HCT116 (cell line): ENCODE results near the gene TCF23. TPM values are rescaled to one million over a fixed set of nuclear protein-coding genes. Genes with fewer than 3 reads are reported as not detected.
A peak's percentile ranks its signal among the peaks of the same experiment; 100 is the strongest.
"Not testable (repeated sequence)": the region's sequence is repeated elsewhere in the genome, so short reads cannot be mapped to it uniquely, and the experiment has no call there.

Experiments
- ATAC-seq: fragments of 200-7000 bp; cut with Tn5 transposase; 2 replicates; pipeline ENCODE4 v1.9.1; 2020; ENCODE audit warnings: mild to moderate bottlenecking, moderate library complexity
- BruUV-seq: library from RNA; stranded (reverse); fragments of 400-500 nt; replicated peaks from 2 replicates; lab custom pipeline; 2021; lab: Mats Ljungman, UMichigan
- CTCF ChIA-PET: fragments of 300-600 bp; sonication (Branson Sonifier 250); formaldehyde crosslinking; loops from one replicate; lab custom pipeline; 2021; ENCODE audit warnings: antibody characterized with exemption; lab: Charles Lee
- POLR2A ChIA-PET: fragments of 300-600, 350-600 bp; sonication (Branson Sonifier 250); formaldehyde crosslinking; loops from one replicate; lab custom pipeline; 2021; ENCODE audit warnings: antibody characterized with exemption; lab: Charles Lee
- RAD21 ChIA-PET, 2 experiments: fragments of 300-600 bp; sonication (Branson Sonifier 250); formaldehyde crosslinking; loops; one replicate each; lab custom pipeline; 2023; ENCODE audit warnings: low total read pairs in 2 of 2; ENCODE audit not compliant: uncharacterized antibody in 2 of 2, unreplicated experiment in 2 of 2, low non-redundant PET in 1 of 2; lab: Charles Lee
- DNase-seq: peaks from one replicate; pipeline ENCODE4 v3.0.0-alpha.2; 2010; ENCODE audit warnings: low read depth, low spot score
- H2AFZ ChIP-seq: fragments of 200-600 bp; shearing (Covaris generic), sonication (generic); 2 replicates; pipeline ENCODE4 v1.6.1; 2017; ENCODE audit warnings: low read depth, mixed run types, mixed read lengths, antibody characterized with exemption, low read length; ENCODE audit not compliant: poor library complexity, severe bottlenecking
- H3K27ac ChIP-seq: 2 replicates; pipeline ENCODE4 v1.5.1; 2012; ENCODE audit warnings: low read depth, low read length
- H3K27me3 ChIP-seq: fragments of 200-600 bp; sonication (generic); 2 replicates; pipeline ENCODE4 v1.6.1; 2016; ENCODE audit warnings: mixed run types, low read length, mixed read lengths; ENCODE audit not compliant: insufficient read depth
- H3K36me3 ChIP-seq, 2 experiments: fragments of 200-500 bp in 1 of 2; fragments of 200-600 bp in 1 of 2; sonication (Bioruptor generic) in 1 of 2; sonication (generic) in 1 of 2; 2 replicates each; pipeline versions ENCODE4 v1.5.1 to v1.6.1; 2014 to 2016; ENCODE audit warnings: low read length in 2 of 2, inconsistent platforms in 1 of 2, mixed read lengths in 1 of 2, mixed run types in 1 of 2; ENCODE audit not compliant: insufficient read depth in 2 of 2, control insufficient read depth in 1 of 2
- H3K4me1 ChIP-seq, 2 experiments: fragments of 200-600 bp in 1 of 2; sonication (generic) in 1 of 2; 2 replicates each; pipeline versions ENCODE4 v1.5.1 to v1.6.1; 2012 to 2017; ENCODE audit warnings: low read length in 2 of 2, inconsistent platforms in 1 of 2, mild to moderate bottlenecking in 1 of 2, mixed read lengths in 1 of 2, mixed run types in 1 of 2, moderate library complexity in 1 of 2; ENCODE audit not compliant: insufficient read depth in 2 of 2, control insufficient read depth in 1 of 2
- H3K4me2 ChIP-seq: fragments of 200-600 bp; sonication (generic); 2 replicates; pipeline ENCODE4 v1.6.1; 2017; ENCODE audit warnings: mixed run types, low read length, mixed read lengths
- H3K4me3 ChIP-seq, 2 experiments: fragments of 200-600 bp in 1 of 2; sonication (generic) in 1 of 2; replicated peaks in 1 of 2; 2 replicates each; pipeline ENCODE4 v1.5.1; 2011 to 2016; ENCODE audit warnings: low read length in 2 of 2, control low read depth in 1 of 2, low read depth in 1 of 2, mild to moderate bottlenecking in 1 of 2, mixed read lengths in 1 of 2, mixed run types in 1 of 2
- H3K79me2 ChIP-seq: fragments of 200-600 bp; sonication (generic); 2 replicates; pipeline ENCODE4 v1.6.1; 2017; ENCODE audit warnings: mild to moderate bottlenecking, mixed run types, low read length, moderate library complexity, mixed read lengths; ENCODE audit not compliant: insufficient read depth
- H3K9ac ChIP-seq: fragments of 200-600 bp; sonication (generic); 2 replicates; pipeline ENCODE4 v1.6.1; 2016; ENCODE audit warnings: low read length, mixed read lengths
- H3K9me2 ChIP-seq: fragments of 200-600 bp; sonication (generic), shearing (Covaris generic); 2 replicates; pipeline ENCODE4 v1.6.1; 2017; ENCODE audit warnings: mixed run types, mild to moderate bottlenecking, moderate library complexity; ENCODE audit not compliant: insufficient read depth
- H3K9me3 ChIP-seq, 2 experiments: fragments of 200-500 bp in 1 of 2; fragments of 200-600 bp in 1 of 2; sonication (Bioruptor generic) in 1 of 2; sonication (generic) in 1 of 2; 2 replicates each; pipeline ENCODE4 v1.6.1; 2014 to 2017; ENCODE audit warnings: low read length in 2 of 2, mixed read lengths in 2 of 2, inconsistent platforms in 1 of 2, low read depth in 1 of 2, mild to moderate bottlenecking in 1 of 2, mixed run types in 1 of 2, moderate library complexity in 1 of 2; ENCODE audit not compliant: control insufficient read depth in 1 of 2, insufficient read depth in 1 of 2
- H4K20me1 ChIP-seq: fragments of 200-600 bp; sonication (generic), shearing (Covaris generic); 2 replicates; pipeline ENCODE4 v1.6.1; 2017; ENCODE audit warnings: mixed run types, mild to moderate bottlenecking, moderate library complexity; ENCODE audit not compliant: insufficient read depth
- ATF3 ChIP-seq: IDR thresholded peaks from 2 replicates; pipeline ENCODE4 v1.6.1; 2012
- CTCF ChIP-seq, 3 experiments: fragments of 200-600 bp in 1 of 3; sonication (generic) in 1 of 3; IDR thresholded peaks in 2 of 3; conservative IDR thresholded peaks in 1 of 3; 2 replicates each; pipeline ENCODE4 v1.5.1; 2012 to 2017; ENCODE audit warnings: low read depth in 2 of 3, low read length in 2 of 3, antibody characterized with exemption in 1 of 3, borderline replicate concordance in 1 of 3, control low read depth in 1 of 3, mild to moderate bottlenecking in 1 of 3, mixed read lengths in 1 of 3, mixed run types in 1 of 3, moderate library complexity in 1 of 3; ENCODE audit not compliant: insufficient read depth in 1 of 3
- ELF1 ChIP-seq: IDR thresholded peaks from 2 replicates; pipeline ENCODE4 v1.6.1; 2012; ENCODE audit warnings: low read depth, borderline replicate concordance
- EZH2 ChIP-seq: fragments of 200-600 bp; sonication (generic); IDR thresholded peaks from 2 replicates; pipeline ENCODE4 v1.6.1; 2017; ENCODE audit warnings: antibody characterized with exemption, mixed run types
- EZH2phosphoT487 ChIP-seq: fragments of 200-600 bp; IDR thresholded peaks from 2 replicates; pipeline ENCODE4 v1.6.1; 2018; ENCODE audit warnings: antibody characterized with exemption, borderline replicate concordance
- FOSL1 ChIP-seq: IDR thresholded peaks from 2 replicates; pipeline ENCODE4 v1.6.1; 2012; ENCODE audit warnings: low read depth
- JUND ChIP-seq: IDR thresholded peaks from 2 replicates; pipeline ENCODE4 v1.6.1; 2012
- POLR2A ChIP-seq: IDR thresholded peaks from 2 replicates; pipeline ENCODE4 v1.7.0; 2011; ENCODE audit warnings: borderline replicate concordance; ENCODE audit not compliant: insufficient read depth, insufficient read length; ENCODE audit errors: extremely low read depth
- RAD21 ChIP-seq: IDR thresholded peaks from 2 replicates; pipeline ENCODE4 v1.6.1; 2012; ENCODE audit warnings: low read depth, mild to moderate bottlenecking
- TCF7L2 ChIP-seq: IDR thresholded peaks from 2 replicates; pipeline ENCODE4 v1.7.0; 2011; ENCODE audit warnings: borderline replicate concordance, inconsistent platforms; ENCODE audit not compliant: insufficient read depth, insufficient read length; ENCODE audit errors: extremely low read depth
- YY1 ChIP-seq: IDR thresholded peaks from 2 replicates; pipeline ENCODE4 v1.6.1; 2011; ENCODE audit warnings: low read length, low read depth, moderate library complexity, mild to moderate bottlenecking; ENCODE audit not compliant: insufficient replicate concordance; ENCODE audit errors: extremely low read depth
- ZFX ChIP-seq: fragments of 450-650 bp; IDR thresholded peaks from 2 replicates; pipeline ENCODE4 v1.6.1; 2017
- ZNF274 ChIP-seq: fragments of 200-500 bp; sonication (Bioruptor generic); IDR thresholded peaks from 2 replicates; pipeline ENCODE4 v1.6.1; 2014; ENCODE audit warnings: mild to moderate bottlenecking, low read depth, low read length, inconsistent platforms
- intact Hi-C: fragments of 100-400 bp; cut with micrococcal nuclease; formaldehyde crosslinking; loops from 2 replicates; pipeline ENCODE4 v1.10.0; 2022
- total RNA-seq: library from RNA; stranded (reverse); gene quantifications from one replicate; pipeline ENCODE4 v1.2.1, GENCODE V29; 2021; ENCODE audit not compliant: unreplicated experiment

The TCF23 gene
- total RNA-seq, 1 experiment from 2014 or later: not detected

- DNase-seq, H3K4me2 ChIP-seq, H3K9ac ChIP-seq, H3K9me2 ChIP-seq, H2AFZ ChIP-seq, H4K20me1 ChIP-seq, H3K27ac ChIP-seq, H3K27me3 ChIP-seq, CTCF ChIA-PET, ATAC-seq, BruUV-seq, H3K4me3 ChIP-seq, H3K79me2 ChIP-seq, RAD21 ChIA-PET, H3K9me3 ChIP-seq, POLR2A ChIA-PET, H3K36me3 ChIP-seq, H3K4me1 ChIP-seq: not testable (repeated sequence)
- intact Hi-C loops: loop anchor here (10.0 kb wide), 1 partner anchor 231 kb away; no protein-coding TSS in a partner anchor
Measured at GRCh38 chr2:27195799-27196198, 47.0 kb downstream of the TCF23 start.

DNA sequence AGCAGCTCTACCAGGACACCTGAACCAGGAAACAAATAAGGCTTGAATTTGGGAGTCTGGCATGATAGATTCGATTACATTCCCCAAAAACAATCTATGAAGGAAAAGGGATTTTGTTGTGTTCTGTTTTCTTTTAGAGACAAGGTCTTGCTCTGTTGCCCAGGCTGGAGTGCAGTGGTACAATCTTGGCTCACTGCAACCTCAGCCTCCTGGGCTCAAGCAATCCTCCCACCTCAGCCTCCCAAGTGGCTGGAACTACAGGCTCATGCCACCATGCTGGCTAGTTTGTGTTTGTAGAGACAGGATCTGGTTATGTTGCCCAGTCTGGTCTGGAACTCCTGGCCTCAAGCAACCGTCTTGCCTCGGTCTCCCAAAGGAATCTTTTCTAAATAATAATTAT is 49.3 kb downstream of the TCF23 start:
- H2AFZ ChIP-seq, H3K9me2 ChIP-seq, BruUV-seq, H3K9ac ChIP-seq, H3K4me2 ChIP-seq, RAD21 ChIA-PET, CTCF ChIA-PET, H3K79me2 ChIP-seq, H3K27me3 ChIP-seq, H3K4me3 ChIP-seq, H3K9me3 ChIP-seq, DNase-seq, POLR2A ChIA-PET, H3K4me1 ChIP-seq, H4K20me1 ChIP-seq, ATAC-seq, H3K27ac ChIP-seq: not testable (repeated sequence)
- H3K36me3 ChIP-seq: peaks cover 4 to 19% of the 10 kb centered on the region in 2 experiments; a peak in 1 of 4 replicates
- intact Hi-C loops: loop anchor here (10.0 kb wide), 1 partner anchor 233 kb away; no protein-coding TSS in a partner anchor

DNA sequence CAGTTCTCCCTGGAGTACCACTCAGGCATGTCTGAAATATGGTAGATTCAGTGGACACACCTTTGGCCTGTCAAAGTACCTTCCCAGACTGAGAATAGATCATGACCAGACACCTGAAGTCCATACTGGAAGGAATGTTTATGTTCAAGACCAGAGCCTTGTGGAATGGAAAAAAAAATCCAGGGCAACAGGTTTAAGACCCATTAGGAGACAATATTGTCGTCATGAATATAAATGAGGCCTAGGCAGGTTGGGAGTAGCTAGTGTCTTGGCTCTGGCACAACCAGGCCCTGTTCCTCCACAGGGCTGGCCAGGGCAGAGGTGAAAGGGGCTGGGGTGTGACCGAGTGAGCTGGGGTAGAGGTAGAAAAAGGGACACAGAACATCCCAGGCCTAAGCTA is 49.8 kb downstream of the TCF23 start:
- H3K27ac ChIP-seq: no peak overlapping the region
- ChIA-PET POLR2A (no interaction called here), CTCF (no interaction called here), RAD21 (no interaction called here)
- no peak overlapping the region for H3K4me3 ChIP-seq
- DNase-seq (no peak), ATAC-seq (peak; percentile 37; the same call in 1 of the 2 replicates)
- intact Hi-C loops: loop anchor here (10.0 kb wide), 1 partner anchor 234 kb away; no protein-coding TSS in a partner anchor
- H3K36me3 ChIP-seq: peaks cover 6 to 25% of the 10 kb centered on the region in 2 experiments; a peak in 1 of 4 replicates
- no peak overlapping the region for H2AFZ ChIP-seq
- no TSS peak for BruUV-seq
- H3K9me2 ChIP-seq: no peaks in the 10 kb centered on the region
- no peaks in the 10 kb centered on the region for H3K9me3 ChIP-seq
- no peaks in the 10 kb centered on the region for H3K79me2 ChIP-seq
- H3K4me1 ChIP-seq: no peaks in the 10 kb centered on the region
- no peaks in the 10 kb centered on the region for H3K27me3 ChIP-seq
- no peak overlapping the region for H3K9ac ChIP-seq
- H4K20me1 ChIP-seq: no peaks in the 10 kb centered on the region
- no peak overlapping the region for H3K4me2 ChIP-seq
- TF ChIP-seq TCF7L2: no peak
- no peak for TF ChIP-seq FOSL1
- no peak for TF ChIP-seq RAD21
- TF ChIP-seq ATF3: no peak
- TF ChIP-seq ZFX: no peak
- TF ChIP-seq POLR2A: no peak
- TF ChIP-seq YY1: no peak
- TF ChIP-seq ZNF274: no peak
- no peak for TF ChIP-seq CTCF (IDR thresholded peaks at IDR 0.05 in 2 of 3, conservative IDR thresholded peaks at IDR 0.05 in 1 of 3; ENCODE audit: borderline replicate concordance in 1 of 3, insufficient read depth in 1 of 3, low read depth in 2 of 3, low read length in 2 of 3)
- TF ChIP-seq EZH2: no peak
- no peak for TF ChIP-seq ELF1
- TF ChIP-seq JUND: no peak
- no peak for TF ChIP-seq EZH2phosphoT487
